ENCODE data around the gene LRFN2. TPM values are rescaled to one million over a fixed set of nuclear protein-coding genes. Genes with fewer than 3 reads are reported as not detected.

LRFN2 gene
- total RNA-seq, 1 experiment from 2014 or later, result not detected

GRCh38 chr6:40355532-40355931 is 231.6 kb downstream of the LRFN2 start:
- no peak overlapping the region for H3K27ac ChIP-seq (ENCODE audit: low read length)
- DNase-seq (no peak), ATAC-seq (no peak)
- no peaks in the 10 kb centered on the region for H3F3A ChIP-seq (ENCODE audit: low read length, unreplicated experiment)
- H3K4me1 ChIP-seq (ENCODE audit: insufficient read depth, low read length), result no peaks in the 10 kb centered on the region
- no peaks in the 10 kb centered on the region for H3K36me3 ChIP-seq (ENCODE audit: low read depth, low read length)
- no peaks in the 10 kb centered on the region for H3K9me2 ChIP-seq (replicated peaks; ENCODE audit: low read length)
- H3K9ac ChIP-seq (ENCODE audit: low read length), result no peak overlapping the region
- H3K9me3 ChIP-seq (ENCODE audit: low read length), result no peaks in the 10 kb centered on the region
- BruUV-seq (replicated peaks), result no TSS peak
- H3K4me3 ChIP-seq (ENCODE audit: low read length), result no peak overlapping the region
- POLR2A ChIA-PET (ENCODE audit: unreplicated experiment), result no interaction called here
- CTCF ChIA-PET, result no interaction called here
- TF ChIP-seq EZH2 (IDR thresholded peaks at IDR 0.05; ENCODE audit: low read length, unreplicated experiment), result no peak
- TF ChIP-seq EZH2phosphoT487 (IDR thresholded peaks at IDR 0.05; ENCODE audit: borderline replicate concordance, low read length), result no peak
- no peak for TF ChIP-seq CTCF (conservative IDR thresholded peaks at IDR 0.05; ENCODE audit: low read depth, low read length)
- no peaks in the 10 kb centered on the region for H4K20me1 ChIP-seq (ENCODE audit: low read length)
- no peaks in the 10 kb centered on the region for H3K79me2 ChIP-seq (ENCODE audit: low read length)
- no peak overlapping the region for H3K4me2 ChIP-seq (ENCODE audit: low read length)
- H3K27me3 ChIP-seq (ENCODE audit: low read length), result no peaks in the 10 kb centered on the region
- H2AFZ ChIP-seq (ENCODE audit: low read length), result no peak overlapping the region
- intact Hi-C loops (cut with micrococcal nuclease), result no loop called here

GRCh38 chr6:40355066-40355465 is 232.1 kb downstream of the LRFN2 start:
- DNase-seq (no peak), ATAC-seq (no peak)
- Histone ChIP-seq H3K4me2 (ENCODE audit: low read length) (no peak overlapping the region), H3K9me2 (replicated peaks; ENCODE audit: low read length) (no peaks in the 10 kb centered on the region), H3K4me1 (ENCODE audit: insufficient read depth, low read length) (no peaks in the 10 kb centered on the region), H3K4me3 (ENCODE audit: low read length) (no peak overlapping the region), H3K36me3 (ENCODE audit: low read depth, low read length) (no peaks in the 10 kb centered on the region), H3K27me3 (ENCODE audit: low read length) (no peaks in the 10 kb centered on the region), H3K79me2 (ENCODE audit: low read length) (no peaks in the 10 kb centered on the region), H4K20me1 (ENCODE audit: low read length) (no peaks in the 10 kb centered on the region), H3K9me3 (ENCODE audit: low read length) (no peaks in the 10 kb centered on the region), H3K9ac (ENCODE audit: low read length) (no peak overlapping the region), H2AFZ (ENCODE audit: low read length) (no peak overlapping the region), H3F3A (ENCODE audit: low read length, unreplicated experiment) (no peaks in the 10 kb centered on the region), H3K27ac (ENCODE audit: low read length) (no peak overlapping the region)
- BruUV-seq (replicated peaks), result no TSS peak
- CTCF ChIA-PET, result no interaction called here
- intact Hi-C loops (cut with micrococcal nuclease), result no loop called here
- POLR2A ChIA-PET (ENCODE audit: unreplicated experiment), result no interaction called here
- no peak for TF ChIP-seq EZH2 (IDR thresholded peaks at IDR 0.05; ENCODE audit: low read length, unreplicated experiment)

GRCh38 chr6:40353967-40354452 is 233.2 kb downstream of the LRFN2 start:
- H2AFZ ChIP-seq (ENCODE audit: low read length), result no peak overlapping the region
- POLR2A ChIA-PET (ENCODE audit: unreplicated experiment), result no interaction called here
- no peaks in the 10 kb centered on the region for H3K27me3 ChIP-seq (ENCODE audit: low read length)
- no peaks in the 10 kb centered on the region for H3K9me2 ChIP-seq (replicated peaks; ENCODE audit: low read length)
- DNase-seq (no peak), ATAC-seq (no peak)
- no peaks in the 10 kb centered on the region for H3F3A ChIP-seq (ENCODE audit: low read length, unreplicated experiment)
- H3K4me1 ChIP-seq (ENCODE audit: insufficient read depth, low read length), result no peaks in the 10 kb centered on the region
- H3K79me2 ChIP-seq (ENCODE audit: low read length), result no peaks in the 10 kb centered on the region
- BruUV-seq (replicated peaks), result no TSS peak
- H4K20me1 ChIP-seq (ENCODE audit: low read length), result no peaks in the 10 kb centered on the region
- TF ChIP-seq CTCF (conservative IDR thresholded peaks at IDR 0.05; ENCODE audit: low read depth, low read length) (no peak), EZH2 (IDR thresholded peaks at IDR 0.05; ENCODE audit: low read length, unreplicated experiment) (no peak), EZH2phosphoT487 (IDR thresholded peaks at IDR 0.05; ENCODE audit: borderline replicate concordance, low read length) (no peak)
- H3K36me3 ChIP-seq (ENCODE audit: low read depth, low read length), result no peaks in the 10 kb centered on the region
- H3K4me3 ChIP-seq (ENCODE audit: low read length), result no peak overlapping the region
- intact Hi-C loops (cut with micrococcal nuclease), result no loop called here
- no peak overlapping the region for H3K9ac ChIP-seq (ENCODE audit: low read length)
- CTCF ChIA-PET, result no interaction called here
- no peak overlapping the region for H3K27ac ChIP-seq (ENCODE audit: low read length)
- no peaks in the 10 kb centered on the region for H3K9me3 ChIP-seq (ENCODE audit: low read length)
- no peak overlapping the region for H3K4me2 ChIP-seq (ENCODE audit: low read length)
